ENCODE data around the gene NRIP2. TPM values are rescaled to one million over a fixed set of nuclear protein-coding genes. Genes with fewer than 3 reads are reported as not detected.
"Not testable (repeated sequence)": the region's sequence is repeated elsewhere in the genome, so short reads cannot be mapped to it uniquely, and the experiment has no call there.

Gene NRIP2, protein sequence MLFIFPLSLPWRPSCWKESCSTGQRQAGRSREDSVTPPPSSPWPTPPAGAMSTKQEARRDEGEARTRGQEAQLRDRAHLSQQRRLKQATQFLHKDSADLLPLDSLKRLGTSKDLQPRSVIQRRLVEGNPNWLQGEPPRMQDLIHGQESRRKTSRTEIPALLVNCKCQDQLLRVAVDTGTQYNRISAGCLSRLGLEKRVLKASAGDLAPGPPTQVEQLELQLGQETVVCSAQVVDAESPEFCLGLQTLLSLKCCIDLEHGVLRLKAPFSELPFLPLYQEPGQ
- total RNA-seq (2.3 TPM), polyA plus RNA-seq (1.1 TPM)
- long read RNA-seq, donor 1, result 0 reads
- long read RNA-seq, donor 2, result 0 reads
- long read RNA-seq, donor 3, partial matches to known transcripts, result 0 of 1 reads
- long read RNA-seq, donor 3, other reads (novel, unspliced or antisense), result 0 of 1 reads
- long read RNA-seq, donor 4, partial matches to known transcripts, result 0 of 2 reads
- long read RNA-seq, donor 4, other reads (novel, unspliced or antisense), result 0 of 2 reads
- long read RNA-seq, donor 5, partial matches to known transcripts, result 0 of 3 reads
- long read RNA-seq, donor 5, other reads (novel, unspliced or antisense), result 0 of 3 reads
- long read RNA-seq, donor 6, result 0 reads
- long read RNA-seq, donor 7, result 0 reads
- long read RNA-seq, donor 8, result 0 reads
- long read RNA-seq, donor 9, partial matches to known transcripts, result 0 of 3 reads
- long read RNA-seq, donor 9, other reads (novel, unspliced or antisense), result 0 of 3 reads
- long read RNA-seq, donor 10, partial matches to known transcripts, result 0 of 1 reads
- long read RNA-seq, donor 10, other reads (novel, unspliced or antisense), result 0 of 1 reads

DNA sequence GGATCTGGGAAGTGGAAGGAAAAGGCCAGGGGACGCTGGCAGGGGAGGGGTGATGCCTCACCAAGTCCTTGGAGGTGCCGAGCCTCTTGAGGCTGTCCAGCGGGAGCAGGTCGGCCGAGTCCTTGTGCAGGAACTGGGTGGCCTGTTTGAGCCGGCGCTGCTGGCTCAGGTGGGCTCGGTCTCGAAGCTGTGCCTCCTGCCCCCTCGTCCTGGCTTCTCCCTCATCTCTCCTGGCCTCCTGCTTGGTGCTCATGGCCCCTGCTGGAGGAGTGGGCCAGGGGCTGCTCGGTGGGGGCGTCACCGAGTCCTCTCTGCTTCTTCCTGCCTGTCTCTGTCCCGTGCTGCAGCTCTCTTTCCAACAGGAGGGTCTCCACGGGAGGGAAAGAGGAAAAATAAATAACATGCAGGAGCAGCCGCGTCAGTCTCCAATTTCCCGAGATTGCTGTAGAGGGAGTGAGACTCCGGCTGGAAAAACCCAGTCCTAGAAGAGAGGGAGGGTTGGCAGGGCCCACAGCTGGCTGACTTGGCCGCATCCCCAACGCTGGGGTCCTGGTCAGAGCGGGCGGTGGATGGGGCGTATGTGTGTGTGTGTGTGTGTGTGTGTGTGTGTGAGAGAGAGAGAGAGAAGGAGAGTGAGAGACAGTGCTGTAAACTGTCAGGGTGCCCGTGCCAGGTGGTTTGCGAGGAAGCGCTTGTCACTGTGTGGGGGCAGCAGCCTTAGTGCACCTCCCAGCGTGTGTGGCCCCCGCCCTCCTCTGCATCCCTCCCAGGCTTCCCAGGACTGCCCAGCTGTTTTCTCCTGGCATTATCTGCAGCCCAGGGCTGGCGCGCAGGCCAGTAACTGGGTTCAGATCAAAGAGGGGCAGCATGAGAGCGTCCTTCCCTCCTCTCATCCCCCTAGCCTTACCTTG is at the start of gene NRIP2:
NRIP2 (minus strand) TSS at position 455 of the 911 bp plus-strand sequence; CDS start at position 403, 52 bp downstream.
- H3K27me3 ChIP-seq (ENCODE audit: control insufficient read depth in 2 of 2, insufficient read depth in 1 of 2, low read length in 1 of 2), result peaks cover 0 to 10% of the 10 kb centered on the region in 2 donors
- H3K9me3 ChIP-seq (ENCODE audit: control insufficient read depth in 2 of 2, insufficient read depth in 1 of 2, low read length in 1 of 2), result no peaks in the 10 kb centered on the region
- WGBS, result 42% methylated on average over 32 of the region's 32 CpGs
- DNase-seq (ENCODE audit: low read depth in 6 of 9, low spot score in 9 of 9), result no peak
- peak within 1 kb of the TSS in 1 of 2 donors; percentile 41 for H3K27ac ChIP-seq (ENCODE audit: low read depth in 1 of 2, low read length in 1 of 2)
- peaks cover 0 to 2% of the 10 kb centered on the region in 2 donors for H3K4me1 ChIP-seq (ENCODE audit: control insufficient read depth in 2 of 2, insufficient read depth in 2 of 2, low read length in 2 of 2)
- H3K36me3 ChIP-seq (ENCODE audit: control insufficient read depth in 2 of 2, insufficient read depth in 2 of 2, low read length in 1 of 2), result peaks cover 15 to 32% of the 10 kb centered on the region in 2 donors
- no peak within 1 kb of the TSS for H3K4me3 ChIP-seq (ENCODE audit: low read length in 2 of 2)

- Histone ChIP-seq H3K4me3 (ENCODE audit: low read length in 2 of 2) (no peak overlapping the region), H3K27ac (ENCODE audit: low read depth in 1 of 2, low read length in 1 of 2) (no peak overlapping the region), H3K9me3 (ENCODE audit: control insufficient read depth in 2 of 2, insufficient read depth in 1 of 2, low read length in 1 of 2) (no peaks in the 10 kb centered on the region), H3K27me3 (ENCODE audit: control insufficient read depth in 2 of 2, insufficient read depth in 1 of 2, low read length in 1 of 2) (no peaks in the 10 kb centered on the region), H3K36me3 (ENCODE audit: control insufficient read depth in 2 of 2, insufficient read depth in 2 of 2, low read length in 1 of 2) (peaks cover 0 to 4% of the 10 kb centered on the region in 2 donors), H3K4me1 (ENCODE audit: control insufficient read depth in 2 of 2, insufficient read depth in 2 of 2, low read length in 2 of 2) (peaks cover 16 to 23% of the 10 kb centered on the region in 2 donors)
- DNase-seq (ENCODE audit: low read depth in 6 of 9, low spot score in 9 of 9), result no peak
- 98% methylated on average over 3 of the region's 3 CpGs for WGBS
Observed at GRCh38 chr12:2879853-2880252, 45.0 kb upstream of the NRIP2 start.

- Histone ChIP-seq H3K27ac (ENCODE audit: low read depth in 1 of 2, low read length in 1 of 2) (peak overlapping the region; percentile 59 to 86), H3K36me3 (ENCODE audit: control insufficient read depth in 2 of 2, insufficient read depth in 2 of 2, low read length in 1 of 2) (peaks cover 7 to 11% of the 10 kb centered on the region in 2 donors), H3K27me3 (ENCODE audit: control insufficient read depth in 2 of 2, insufficient read depth in 1 of 2, low read length in 1 of 2) (no peaks in the 10 kb centered on the region), H3K4me1 (ENCODE audit: control insufficient read depth in 2 of 2, insufficient read depth in 2 of 2, low read length in 2 of 2) (peaks cover 16 to 23% of the 10 kb centered on the region in 2 donors), H3K4me3 (ENCODE audit: low read length in 2 of 2) (peak overlapping the region; percentile 93 to 95), H3K9me3 (ENCODE audit: control insufficient read depth in 2 of 2, insufficient read depth in 1 of 2, low read length in 1 of 2) (no peaks in the 10 kb centered on the region)
- 70% methylated on average over 16 of the region's 16 CpGs for WGBS
- peak in 1 of 9 donors; percentile 32 for DNase-seq (ENCODE audit: low read depth in 6 of 9, low spot score in 9 of 9)
Observed at GRCh38 chr12:2877953-2878732, 43.3 kb upstream of the NRIP2 start.

DNA sequence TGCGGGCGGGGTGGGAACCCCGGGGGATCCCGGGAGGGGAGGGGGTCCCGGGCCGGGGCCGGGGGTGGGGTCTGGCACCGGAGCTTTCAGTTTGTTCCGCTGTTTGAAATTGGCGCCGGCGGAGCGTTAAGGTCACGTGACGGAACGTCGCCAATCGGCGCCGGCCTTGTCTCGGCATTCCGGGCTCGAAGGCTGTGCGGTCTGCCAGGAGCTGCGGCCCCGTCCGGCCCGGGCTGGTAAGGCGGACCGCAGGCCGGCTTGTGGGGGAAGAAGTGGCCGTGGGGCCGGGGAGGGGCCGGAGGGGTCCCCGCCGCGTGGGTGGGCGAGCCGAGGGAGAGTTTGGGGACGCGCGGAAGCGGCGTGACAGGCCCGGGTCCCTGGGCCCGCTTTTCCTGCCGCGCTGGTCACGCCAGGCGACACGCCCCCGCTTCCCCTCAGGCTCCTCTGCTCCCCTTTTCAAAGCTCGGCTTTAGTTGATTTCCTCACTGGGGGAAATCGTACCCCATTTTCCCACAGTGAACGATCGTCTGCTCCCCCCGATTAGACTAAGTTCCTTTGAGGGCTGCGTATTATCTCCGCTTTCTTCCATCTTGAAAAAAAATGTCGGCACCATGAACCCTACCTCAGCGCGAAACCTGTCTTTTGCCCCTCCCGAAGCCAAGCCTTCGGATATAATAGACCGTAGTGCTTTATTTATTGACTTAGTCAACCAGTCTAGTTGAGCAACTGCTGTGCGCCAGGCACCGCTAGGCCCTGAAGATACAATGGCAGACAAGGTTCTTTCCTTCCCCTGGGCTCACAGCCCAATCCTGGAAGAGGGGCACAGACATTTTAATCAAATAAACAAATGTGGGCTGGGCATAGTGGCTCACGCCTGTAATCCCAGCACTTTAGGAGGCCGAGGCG is 42.5 kb upstream of the NRIP2 start, which contains the start of the genes FOXM1 and RHNO1:
FOXM1 (minus strand) TSS at position 128 of the 906 bp plus-strand sequence. CDS start 2,696 bp downstream, outside the sequence.
RHNO1 (plus strand) TSS at position 177 of the 906 bp plus-strand sequence. CDS start 8,144 bp downstream, outside the sequence.
- Histone ChIP-seq H3K27me3 (ENCODE audit: control insufficient read depth in 2 of 2, insufficient read depth in 1 of 2, low read length in 1 of 2) (no peaks in the 10 kb centered on the region), H3K4me1 (ENCODE audit: control insufficient read depth in 2 of 2, insufficient read depth in 2 of 2, low read length in 2 of 2) (peaks cover 16 to 23% of the 10 kb centered on the region in 2 donors), H3K4me3 (ENCODE audit: low read length in 2 of 2) (peak within 1 kb of the TSS; percentile 93 to 95), H3K9me3 (ENCODE audit: control insufficient read depth in 2 of 2, insufficient read depth in 1 of 2, low read length in 1 of 2) (no peaks in the 10 kb centered on the region), H3K36me3 (ENCODE audit: control insufficient read depth in 2 of 2, insufficient read depth in 2 of 2, low read length in 1 of 2) (peaks cover 7 to 16% of the 10 kb centered on the region in 2 donors), H3K27ac (ENCODE audit: low read depth in 1 of 2, low read length in 1 of 2) (peak within 1 kb of the TSS; percentile 86 to 91)
- peak; percentile 68 to 95 (median 85) for DNase-seq (ENCODE audit: low read depth in 6 of 9, low spot score in 9 of 9)
- under 1% methylated on average over 70 of the region's 70 CpGs for WGBS

DNA sequence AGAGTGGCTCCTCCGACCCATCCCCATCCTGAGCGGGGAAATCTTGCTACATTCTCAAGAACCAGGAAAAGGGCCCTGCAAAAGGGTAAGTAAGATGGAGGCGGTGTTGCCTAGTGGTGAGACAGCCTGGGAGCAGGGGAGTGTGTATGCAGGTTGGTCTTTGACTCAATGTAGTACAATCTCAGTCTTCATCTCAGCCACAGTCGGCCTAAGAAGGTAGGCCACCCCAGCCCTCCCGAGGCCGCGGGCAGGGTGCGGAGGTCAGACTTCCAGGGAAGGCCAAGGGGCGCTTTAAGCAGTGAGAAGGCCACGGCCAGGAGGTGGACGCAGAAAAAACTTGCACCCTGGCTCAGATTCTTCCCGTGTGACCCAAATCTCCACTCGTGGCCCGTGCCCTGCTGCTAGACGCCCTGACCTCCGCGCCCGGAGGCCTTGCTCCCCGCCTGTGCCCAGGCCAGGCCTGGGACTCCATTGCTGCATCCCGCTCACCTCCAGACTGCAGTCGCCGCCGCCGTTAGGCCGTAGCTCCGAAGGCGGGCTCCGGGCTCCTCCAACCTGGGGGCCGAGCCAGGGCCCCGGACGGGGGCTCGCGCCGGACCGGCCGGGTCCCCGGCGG is 41.7 kb upstream of the NRIP2 start:
- peak overlapping the region in 1 of 2 donors; percentile 64 for H3K27ac ChIP-seq (ENCODE audit: low read depth in 1 of 2, low read length in 1 of 2)
- peak in 3 of 9 donors; percentile 9 to 19 (median 18) for DNase-seq (ENCODE audit: low read depth in 6 of 9, low spot score in 9 of 9)
- peaks cover 12 to 23% of the 10 kb centered on the region in 2 donors for H3K36me3 ChIP-seq (ENCODE audit: control insufficient read depth in 2 of 2, insufficient read depth in 2 of 2, low read length in 1 of 2)
- no peaks in the 10 kb centered on the region for H3K9me3 ChIP-seq (ENCODE audit: control insufficient read depth in 2 of 2, insufficient read depth in 1 of 2, low read length in 1 of 2)
- peaks cover 16 to 23% of the 10 kb centered on the region in 2 donors for H3K4me1 ChIP-seq (ENCODE audit: control insufficient read depth in 2 of 2, insufficient read depth in 2 of 2, low read length in 2 of 2)
- peak overlapping the region; percentile 93 to 95 for H3K4me3 ChIP-seq (ENCODE audit: low read length in 2 of 2)
- WGBS, result 6% methylated on average over 38 of the region's 38 CpGs
- H3K27me3 ChIP-seq (ENCODE audit: control insufficient read depth in 2 of 2, insufficient read depth in 1 of 2, low read length in 1 of 2), result no peaks in the 10 kb centered on the region

- DNase-seq (ENCODE audit: low read depth in 6 of 9, low spot score in 9 of 9); H3K4me3 ChIP-seq (ENCODE audit: low read length in 2 of 2); H3K4me1 ChIP-seq (ENCODE audit: control insufficient read depth in 2 of 2, insufficient read depth in 2 of 2, low read length in 2 of 2); H3K27ac ChIP-seq (ENCODE audit: low read depth in 1 of 2, low read length in 1 of 2); H3K9me3 ChIP-seq (ENCODE audit: control insufficient read depth in 2 of 2, insufficient read depth in 1 of 2, low read length in 1 of 2); H3K27me3 ChIP-seq (ENCODE audit: control insufficient read depth in 2 of 2, insufficient read depth in 1 of 2, low read length in 1 of 2): not testable (repeated sequence)
- H3K36me3 ChIP-seq (ENCODE audit: control insufficient read depth in 2 of 2, insufficient read depth in 2 of 2, low read length in 1 of 2), result peaks cover 52 to 62% of the 10 kb centered on the region in 2 donors
- WGBS, result 98% methylated on average over 9 of the region's 9 CpGs
Observed at GRCh38 chr12:2868986-2869632, 34.3 kb upstream of the NRIP2 start.

DNA sequence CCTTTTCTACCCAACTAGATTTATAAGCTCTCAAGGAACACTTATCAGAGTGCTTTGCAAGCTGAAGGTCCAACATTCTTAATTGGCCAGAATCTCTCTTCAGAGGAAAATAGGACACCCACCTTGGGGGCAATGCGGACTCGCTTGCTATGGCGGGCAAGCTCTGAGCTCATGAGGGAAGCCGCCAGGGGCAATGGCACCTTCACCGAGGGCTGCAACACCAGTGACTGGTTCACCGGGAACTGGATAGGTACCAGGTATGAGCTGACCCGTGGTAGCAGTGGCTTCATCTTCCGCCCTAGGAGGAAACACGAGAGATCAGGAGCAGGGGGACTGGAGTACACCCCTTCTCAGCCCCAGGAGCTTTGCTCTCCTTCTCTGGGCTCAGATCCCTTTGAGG is 29.4 kb upstream of the NRIP2 start:
- Histone ChIP-seq H3K27me3 (ENCODE audit: control insufficient read depth in 2 of 2, insufficient read depth in 1 of 2, low read length in 1 of 2) (no peaks in the 10 kb centered on the region), H3K4me1 (ENCODE audit: control insufficient read depth in 2 of 2, insufficient read depth in 2 of 2, low read length in 2 of 2) (no peaks in the 10 kb centered on the region), H3K27ac (ENCODE audit: low read depth in 1 of 2, low read length in 1 of 2) (no peak overlapping the region), H3K36me3 (ENCODE audit: control insufficient read depth in 2 of 2, insufficient read depth in 2 of 2, low read length in 1 of 2) (peaks cover 64 to 75% of the 10 kb centered on the region in 2 donors), H3K4me3 (ENCODE audit: low read length in 2 of 2) (no peak overlapping the region), H3K9me3 (ENCODE audit: control insufficient read depth in 2 of 2, insufficient read depth in 1 of 2, low read length in 1 of 2) (no peaks in the 10 kb centered on the region)
- over 99% methylated on average over 9 of the region's 9 CpGs for WGBS
- no peak for DNase-seq (ENCODE audit: low read depth in 6 of 9, low spot score in 9 of 9)

Data from thymus (tissue), 14 donors.